GM10266 (cell line): ENCODE results near the gene HS3ST3A1.

Experiments
- DNase-seq: peaks from one replicate; pipeline ENCODE4 v3.0.0; 2012; ENCODE audit errors: extremely low spot score
- TF ChIP-seq, protein P1 (sequence below): IDR thresholded peaks from 2 replicates; pipeline ENCODE4 v1.5.1; 2012; ENCODE audit warnings: mild to moderate bottlenecking, low read depth; ENCODE audit not compliant: control insufficient read depth, insufficient read depth; ENCODE audit errors: missing control alignments

The HS3ST3A1 gene

GRCh38 chr17:13640551-13640950, 38.8 kb upstream of the HS3ST3A1 start:
- DNase-seq = no peak
- TF ChIP-seq, protein P1, sequence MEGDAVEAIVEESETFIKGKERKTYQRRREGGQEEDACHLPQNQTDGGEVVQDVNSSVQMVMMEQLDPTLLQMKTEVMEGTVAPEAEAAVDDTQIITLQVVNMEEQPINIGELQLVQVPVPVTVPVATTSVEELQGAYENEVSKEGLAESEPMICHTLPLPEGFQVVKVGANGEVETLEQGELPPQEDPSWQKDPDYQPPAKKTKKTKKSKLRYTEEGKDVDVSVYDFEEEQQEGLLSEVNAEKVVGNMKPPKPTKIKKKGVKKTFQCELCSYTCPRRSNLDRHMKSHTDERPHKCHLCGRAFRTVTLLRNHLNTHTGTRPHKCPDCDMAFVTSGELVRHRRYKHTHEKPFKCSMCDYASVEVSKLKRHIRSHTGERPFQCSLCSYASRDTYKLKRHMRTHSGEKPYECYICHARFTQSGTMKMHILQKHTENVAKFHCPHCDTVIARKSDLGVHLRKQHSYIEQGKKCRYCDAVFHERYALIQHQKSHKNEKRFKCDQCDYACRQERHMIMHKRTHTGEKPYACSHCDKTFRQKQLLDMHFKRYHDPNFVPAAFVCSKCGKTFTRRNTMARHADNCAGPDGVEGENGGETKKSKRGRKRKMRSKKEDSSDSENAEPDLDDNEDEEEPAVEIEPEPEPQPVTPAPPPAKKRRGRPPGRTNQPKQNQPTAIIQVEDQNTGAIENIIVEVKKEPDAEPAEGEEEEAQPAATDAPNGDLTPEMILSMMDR = no peak

DNA sequence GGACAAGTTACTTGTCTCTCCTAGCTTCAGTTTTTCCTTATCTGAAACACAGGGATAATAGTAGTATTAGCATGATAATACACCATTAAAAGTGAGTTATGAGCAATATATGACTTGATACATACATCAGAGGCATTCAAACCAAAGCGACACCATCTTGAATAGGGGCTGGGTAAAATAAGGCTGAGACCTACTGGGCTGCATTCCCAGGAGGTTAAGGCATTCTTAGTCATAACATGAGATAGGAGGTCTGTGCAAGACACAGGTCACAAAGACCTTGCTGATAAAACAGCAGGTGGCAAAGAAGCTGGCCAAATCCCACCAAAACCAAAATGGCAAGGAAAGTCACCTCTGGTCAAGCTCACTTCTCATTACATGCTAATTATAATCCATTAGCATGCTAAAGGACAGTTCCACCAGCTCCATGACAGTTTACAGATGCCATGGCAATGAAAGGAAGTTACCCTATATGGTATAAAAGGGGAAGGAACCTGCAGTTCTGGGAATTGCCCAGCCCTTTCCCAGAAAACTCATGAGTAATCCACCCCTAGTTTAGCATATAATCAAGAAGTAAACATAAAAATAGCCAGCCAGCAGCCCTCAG, 37.2 kb upstream of the HS3ST3A1 start:
- DNase-seq = no peak
- TF ChIP-seq, protein P1 = no peak

DNA sequence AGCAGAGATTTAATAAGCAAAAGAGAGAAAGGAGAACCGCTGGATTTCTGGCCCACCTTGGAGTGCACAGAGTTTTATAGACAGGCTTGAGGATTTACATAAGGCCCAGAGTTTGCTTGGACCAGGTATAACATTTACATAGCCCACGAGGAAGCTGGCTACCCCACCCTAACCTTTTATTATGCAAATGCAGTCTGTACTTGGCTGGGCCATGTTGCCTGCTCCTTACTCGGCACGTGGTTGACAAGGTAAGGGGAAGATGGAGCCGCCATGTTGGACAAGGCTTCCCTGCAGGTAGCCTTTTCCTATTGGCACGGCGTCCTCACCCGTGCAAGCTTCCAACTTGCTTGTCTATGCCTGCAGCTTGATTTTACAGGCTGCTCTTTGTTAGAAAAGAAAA, 35.2 kb upstream of the HS3ST3A1 start:
- TF ChIP-seq, protein P1 = no peak
- no peak for DNase-seq

GRCh38 chr17:13635951-13636350, 34.2 kb upstream of the HS3ST3A1 start:
- TF ChIP-seq, protein P1 = no peak
- DNase-seq = no peak

- DNase-seq = no peak
- TF ChIP-seq, protein P1 = no peak
These were observed 32.3 kb upstream of the HS3ST3A1 start for GRCh38 chr17:13634021-13634420.

DNA sequence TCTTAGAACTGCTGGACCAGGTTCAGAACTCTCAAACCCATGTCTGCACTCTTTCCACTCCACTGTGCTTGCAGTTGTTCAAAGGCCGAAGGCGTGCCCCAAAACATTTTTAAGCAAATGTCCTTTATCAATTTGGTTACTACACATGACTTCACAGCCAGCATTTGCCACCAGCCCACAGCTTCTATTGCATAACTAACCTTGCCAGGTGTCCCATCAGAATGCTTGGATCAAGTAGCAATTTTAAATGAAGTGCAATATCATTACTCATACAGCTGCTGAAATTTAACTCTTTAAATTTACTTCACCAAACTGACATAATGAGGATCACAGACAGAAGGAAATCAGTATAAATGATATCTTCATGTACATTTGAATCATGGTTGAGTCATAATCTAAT, 29.8 kb upstream of the HS3ST3A1 start:
- DNase-seq = no peak
- TF ChIP-seq, protein P1 = no peak

GRCh38 chr17:13626703-13627102, 25.0 kb upstream of the HS3ST3A1 start:
- no peak for DNase-seq
- TF ChIP-seq, protein P1 = no peak
